SK-N-SH (cell line): ENCODE data around the gene H6PD. TPM values are rescaled to one million over a fixed set of nuclear protein-coding genes. Genes with fewer than 3 reads are reported as not detected.

Experiments
- CTCF ChIA-PET: fragments of 300-600, 350-600 bp; formaldehyde crosslinking; extraction: SDS; loops from one replicate; lab custom pipeline; 2021; lab: Yijun Ruan, JAX
- POLR2A ChIA-PET: fragments of 350-600 bp; sonication (Branson Sonifier 250); formaldehyde crosslinking; extraction: SDS; loops from one replicate; lab custom pipeline; 2020; ENCODE audit warnings: antibody characterized with exemption, inconsistent platforms; lab: Yijun Ruan, JAX
- DNase-seq: peaks from one replicate; pipeline ENCODE4 v3.0.0; 2012
- H2AFZ ChIP-seq: fragments of 200-600 bp; sonication (generic); 2 replicates; pipeline ENCODE4 v1.8.1; 2016; ENCODE audit warnings: antibody characterized with exemption, mild to moderate bottlenecking, low read depth
- H3F3A ChIP-seq: fragments of 200-600 bp; sonication (generic); replicated peaks from 2 replicates; pipeline ENCODE3; 2016; ENCODE audit warnings: antibody characterized with exemption, mild to moderate bottlenecking; ENCODE audit not compliant: insufficient read depth
- H3K27ac ChIP-seq, 2 experiments: fragments of 200-500 bp in 1 of 2; fragments of 200-600 bp in 1 of 2; sonication (Bioruptor generic) in 1 of 2; sonication (generic), shearing (Covaris generic) in 1 of 2; 2 replicates each; pipeline versions ENCODE4 v1.5.1 to v1.6.1; 2014 to 2016; ENCODE audit warnings: low read depth in 2 of 2, inconsistent platforms in 1 of 2, low read length in 1 of 2, mild to moderate bottlenecking in 1 of 2, mixed read lengths in 1 of 2
- H3K27me3 ChIP-seq: fragments of 200-600 bp; sonication (generic), shearing (Covaris generic); 2 replicates; pipeline ENCODE4 v1.6.1; 2016; ENCODE audit warnings: mixed run types; ENCODE audit not compliant: insufficient read depth
- H3K36me3 ChIP-seq, 2 experiments: fragments of 200-500 bp in 1 of 2; fragments of 200-600 bp in 1 of 2; sonication (Bioruptor generic) in 1 of 2; sonication (generic) in 1 of 2; replicated peaks in 1 of 2; 2 replicates each; pipeline versions ENCODE3 to v1.5.1; 2014 to 2016; ENCODE audit warnings: low read length in 1 of 2, mild to moderate bottlenecking in 1 of 2; ENCODE audit not compliant: insufficient read depth in 2 of 2, control insufficient read depth in 1 of 2
- H3K4me1 ChIP-seq, 2 experiments: fragments of 200-500 bp in 1 of 2; fragments of 200-600 bp in 1 of 2; sonication (Bioruptor generic) in 1 of 2; sonication (generic), shearing (Covaris generic) in 1 of 2; 2 replicates each; pipeline versions ENCODE4 v1.5.1 to v1.6.1; 2014 to 2016; ENCODE audit warnings: low read depth in 1 of 2, low read length in 1 of 2, mixed run types in 1 of 2; ENCODE audit not compliant: insufficient read depth in 2 of 2, control insufficient read depth in 1 of 2
- H3K4me2 ChIP-seq: fragments of 200-600 bp; sonication (generic), shearing (Covaris generic); 2 replicates; pipeline ENCODE4 v1.6.1; 2017; ENCODE audit warnings: mixed run types
- H3K4me3 ChIP-seq, 2 experiments: fragments of 200-500 bp in 1 of 2; fragments of 200-600 bp in 1 of 2; sonication (Bioruptor generic) in 1 of 2; sonication (generic), shearing (Covaris generic) in 1 of 2; 2 replicates each; pipeline versions ENCODE4 v1.5.1 to v1.8.1; 2014 to 2016; ENCODE audit warnings: low read depth in 2 of 2, inconsistent platforms in 1 of 2, low read length in 1 of 2, mild to moderate bottlenecking in 1 of 2, mixed read lengths in 1 of 2, moderate library complexity in 1 of 2
- H3K79me2 ChIP-seq: fragments of 200-600 bp; sonication (generic); 2 replicates; pipeline ENCODE4 v1.8.1; 2017; ENCODE audit warnings: mild to moderate bottlenecking; ENCODE audit not compliant: insufficient read depth
- H3K9ac ChIP-seq: fragments of 200-600 bp; sonication (generic); 2 replicates; pipeline ENCODE4 v1.6.1; 2017; ENCODE audit warnings: mixed run types
- H3K9me2 ChIP-seq: fragments of 200-600 bp; sonication (generic); 2 replicates; pipeline ENCODE4 v1.6.1; 2017; ENCODE audit warnings: mixed run types
- H3K9me3 ChIP-seq: fragments of 200-600 bp; sonication (generic); 2 replicates; pipeline ENCODE4 v1.6.1; 2017; ENCODE audit warnings: mixed run types, mild to moderate bottlenecking, moderate library complexity
- H4K20me1 ChIP-seq: fragments of 200-600 bp; sonication (generic); 2 replicates; pipeline ENCODE4 v1.6.1; 2017; ENCODE audit warnings: mild to moderate bottlenecking, mixed run types; ENCODE audit not compliant: insufficient read depth
- CHD2 ChIP-seq: fragments of 150-350 bp; IDR thresholded peaks from 2 replicates; pipeline ENCODE4 v1.6.1; 2018; ENCODE audit warnings: low read length; ENCODE audit not compliant: partially characterized antibody
- EP300 ChIP-seq, 2 experiments: IDR thresholded peaks; 2 replicates each; pipeline versions ENCODE4 v1.4.0 to v1.6.1; 2012; ENCODE audit warnings: borderline replicate concordance in 1 of 2, low read depth in 1 of 2, low read length in 1 of 2
- EZH2phosphoT487 ChIP-seq: fragments of 200-600 bp; sonication (generic); IDR thresholded peaks from 2 replicates; pipeline ENCODE4 v1.6.1; 2017; ENCODE audit warnings: low read depth, mixed run types, mild to moderate bottlenecking, antibody characterized with exemption, moderate library complexity, borderline replicate concordance
- FOSL2 ChIP-seq: IDR thresholded peaks from 2 replicates; pipeline ENCODE4 v1.4.0; 2012; ENCODE audit warnings: low read depth, mild to moderate bottlenecking, moderate library complexity, borderline replicate concordance
- JUND ChIP-seq: IDR thresholded peaks from 2 replicates; pipeline ENCODE4 v1.4.0; 2012
- MAX ChIP-seq: IDR thresholded peaks from 2 replicates; pipeline ENCODE4 v1.4.0; 2012; ENCODE audit warnings: low read depth
- MXI1 ChIP-seq: IDR thresholded peaks from 2 replicates; pipeline ENCODE4 v1.6.1; 2012; ENCODE audit warnings: mild to moderate bottlenecking, low read depth, low read length, improper control_type of control experiment
- PBX3 ChIP-seq: IDR thresholded peaks from 2 replicates; pipeline ENCODE4; 2012
- RAD21 ChIP-seq: IDR thresholded peaks from 2 replicates; pipeline ENCODE4 v1.6.1; 2012; ENCODE audit warnings: mild to moderate bottlenecking, low read length
- TAF1 ChIP-seq: IDR thresholded peaks from 2 replicates; pipeline ENCODE4 v1.6.1; 2012; ENCODE audit warnings: low read depth, mild to moderate bottlenecking, low read length, moderate library complexity, borderline replicate concordance
- TCF12 ChIP-seq: IDR thresholded peaks from 2 replicates; pipeline ENCODE4 v1.4.0; 2012
- TEAD4 ChIP-seq: IDR thresholded peaks from 2 replicates; pipeline ENCODE4 v1.4.0; 2012; ENCODE audit warnings: mild to moderate bottlenecking, borderline replicate concordance; ENCODE audit not compliant: insufficient read depth
- USF1 ChIP-seq: IDR thresholded peaks from 2 replicates; pipeline ENCODE4 v1.4.0; 2012; ENCODE audit warnings: low read depth, borderline replicate concordance
- WGBS: methylation state at CpG from one replicate; pipeline ENCODE4 v1.1.6; 2017; ENCODE audit warnings: low lambda C conversion rate; 5-methylcytosine and 5-hydroxymethylcytosine counted together
- polyA plus RNA-seq, 3 experiments: library from polyadenylated mRNA; depleted of rRNA; stranded (reverse); fragments of >200 nt; gene quantifications; 2 replicates each; pipeline ENCODE4 v1.2.3, GENCODE V29; 2012

H6PD gene
- polyA plus RNA-seq, 1 of the 3 experiments (the other 2 are of a cell fraction): 19.1 TPM

GRCh38 chr1:9279172-9279840 lies 44.7 kb downstream of the H6PD start:
- peaks cover 5 to 27% of the 10 kb centered on the region in 2 experiments; a peak in 3 of 4 replicates for H3K4me1 ChIP-seq

GRCh38 chr1:9280015-9280860 lies 45.7 kb downstream of the H6PD start:
- Histone ChIP-seq H3K4me1 (peaks cover 1 to 25% of the 10 kb centered on the region in 2 experiments; a peak in 3 of 4 replicates), H3K9ac (no peak overlapping the region), H3K4me2 (peak overlapping the region; percentile 59; the same call in 1 of the 2 replicates), H3F3A (peaks cover 4% of the 10 kb centered on the region), H3K79me2 (no peaks in the 10 kb centered on the region), H2AFZ (peak overlapping the region; percentile 57), H3K9me2 (no peaks in the 10 kb centered on the region), H3K4me3 (no peak overlapping the region), H3K9me3 (no peaks in the 10 kb centered on the region), H3K27me3 (no peaks in the 10 kb centered on the region), H3K27ac (peak overlapping the region in 1 of 2 experiments; percentile 48; a peak in 2 of 4 replicates), H4K20me1 (no peaks in the 10 kb centered on the region), H3K36me3 (no peaks in the 10 kb centered on the region)
- CTCF ChIA-PET: interaction anchor here (0.6 to 3.7 kb wide), 7 partner anchors 8 to 293 kb away, joined by 3 to 20 read pairs (median 4); no protein-coding TSS in a partner anchor
- DNase-seq: peak; percentile 82
- WGBS: 40% methylated on average over 19 of the region's 36 CpGs
- POLR2A ChIA-PET: no interaction called here
- TF ChIP-seq MAX (peak; percentile 56; the same call in 1 of the 2 replicates), USF1 (no peak), TCF12 (peak; percentile 75), PBX3 (peak; percentile 58), MXI1 (0 out of 2 replicates have a peak, but pooled peaks have one; percentile 29), JUND (peak; percentile 55; the same call in 1 of the 2 replicates), FOSL2 (peak; percentile 73; the same call in 1 of the 2 replicates), TEAD4 (no peak), EZH2phosphoT487 (no peak)

More at GRCh38 chr1:9279172-9279840, 44.7 kb downstream of the H6PD start:
- peaks cover 4% of the 10 kb centered on the region for H3F3A ChIP-seq
- TF ChIP-seq MAX (no peak), PBX3 (no peak), CHD2 (no peak), FOSL2 (no peak), RAD21 (no peak), TAF1 (no peak), EZH2phosphoT487 (no peak), EP300 (IDR thresholded peaks at IDR 0.05; ENCODE audit: borderline replicate concordance in 1 of 2, low read depth in 1 of 2, low read length in 1 of 2) (no peak)
- TF ChIP-seq, all 33 proteins: peak for 0
- no peak overlapping the region for H3K9ac ChIP-seq
- H2AFZ ChIP-seq: no peak overlapping the region
- no peak for DNase-seq
- no peaks in the 10 kb centered on the region for H4K20me1 ChIP-seq
- H3K36me3 ChIP-seq: no peaks in the 10 kb centered on the region
- no peak overlapping the region for H3K4me2 ChIP-seq
- H3K9me3 ChIP-seq: no peaks in the 10 kb centered on the region
- no peaks in the 10 kb centered on the region for H3K79me2 ChIP-seq
- WGBS: 93% methylated on average over 23 of the region's 23 CpGs
- ChIA-PET CTCF (interaction anchor here (1.0 to 3.7 kb wide), 4 partner anchors 12 to 294 kb away, joined by 3 to 20 read pairs (median 8); no protein-coding TSS in a partner anchor), POLR2A (no interaction called here)
- no peak overlapping the region for H3K27ac ChIP-seq
- H3K4me3 ChIP-seq: no peak overlapping the region
- H3K9me2 ChIP-seq: no peaks in the 10 kb centered on the region
- no peaks in the 10 kb centered on the region for H3K27me3 ChIP-seq
